ENCODE data around the gene DTD2. TPM values are rescaled to one million over a fixed set of nuclear protein-coding genes. Genes with fewer than 3 reads are reported as not detected.

DTD2 gene
- polyA plus RNA-seq (2013) = 6.9 and 7.2 TPM in 2 replicates

- Histone ChIP-seq H2AK5ac (ENCODE audit: low read length) (no peak within 1 kb of the TSS), H3K4ac (ENCODE audit: low read depth, low read length) (no peak within 1 kb of the TSS), H3K4me2 (ENCODE audit: low read length) (peak within 1 kb of the TSS; percentile 84), H3K79me2 (ENCODE audit: control insufficient read depth, insufficient read depth, low read length, poor library complexity) (peaks cover 4% of the 10 kb centered on the region), H3K9me3 (ENCODE audit: insufficient read depth, low read depth, low read length) (no peaks in the 10 kb centered on the region), H4K8ac (ENCODE audit: low read depth, low read length) (peak within 1 kb of the TSS; percentile 24), H3K4me1 (ENCODE audit: control insufficient read depth in 1 of 2, insufficient read depth in 2 of 2, low read length in 2 of 2) (peaks cover 0 to 2% of the 10 kb centered on the region in 2 experiments), H3K18ac (ENCODE audit: low read length) (peak within 1 kb of the TSS; percentile 74), H3K27me3 (ENCODE audit: insufficient read depth, low read length) (no peaks in the 10 kb centered on the region), H2BK12ac (ENCODE audit: low read length) (no peak within 1 kb of the TSS), H4K91ac (ENCODE audit: low read depth, low read length) (peak within 1 kb of the TSS; percentile 46), H3K4me3 (ENCODE audit: low read depth, low read length) (peak within 1 kb of the TSS; percentile 81), H2BK5ac (ENCODE audit: low read depth, low read length, poor library complexity) (peak within 1 kb of the TSS; percentile 1), H2AFZ (ENCODE audit: insufficient read depth, low read length, poor library complexity) (peak within 1 kb of the TSS; percentile 53), H2BK120ac (ENCODE audit: insufficient read depth, low read length, poor library complexity) (peak within 1 kb of the TSS; percentile 4), H4K12ac (ENCODE audit: low read depth, low read length) (peak within 1 kb of the TSS; percentile 45), H3K23ac (ENCODE audit: low read length) (no peak within 1 kb of the TSS), H3K79me1 (ENCODE audit: low read length) (peaks cover 5% of the 10 kb centered on the region), H3K9ac (ENCODE audit: low read length) (peak within 1 kb of the TSS; percentile 86), H3K14ac (ENCODE audit: low read length) (peak within 1 kb of the TSS; percentile 32), H3K27ac (ENCODE audit: low read depth, low read length) (peak within 1 kb of the TSS; percentile 62), H3K36me3 (ENCODE audit: control insufficient read depth in 1 of 2, insufficient read depth in 2 of 2, low read length in 2 of 2) (peaks cover 2 to 3% of the 10 kb centered on the region in 2 experiments)
- no CpG with 5 or more reads among the region's 70 CpGs for WGBS (ENCODE audit: extremely low coverage, insufficient coverage, insufficient read length)
- peak; percentile 98 for DNase-seq
These were observed at the start of gene DTD2 for GRCh38 chr14:31456841-31457664. Gene DTD2 (minus strand): TSS chr14:31457506. CDS start chr14:31457393, 113 bp downstream.

GRCh38 chr14:31505411-31505810 is 48.1 kb upstream of the DTD2 start:
- H4K91ac ChIP-seq (ENCODE audit: low read depth, low read length) = no peak overlapping the region
- peak in 1 of 2 donors; percentile 69 for DNase-seq
- no peak overlapping the region for H3K18ac ChIP-seq (ENCODE audit: low read length)
- H3K4ac ChIP-seq (ENCODE audit: low read depth, low read length) = no peak overlapping the region
- H4K12ac ChIP-seq (ENCODE audit: low read depth, low read length) = no peak overlapping the region
- no peaks in the 10 kb centered on the region for H3K79me2 ChIP-seq (ENCODE audit: control insufficient read depth, insufficient read depth, low read length, poor library complexity)
- H3K4me2 ChIP-seq (ENCODE audit: low read length) = no peak overlapping the region
- H3K9me3 ChIP-seq (ENCODE audit: insufficient read depth, low read depth, low read length) = no peaks in the 10 kb centered on the region
- H2AFZ ChIP-seq (ENCODE audit: insufficient read depth, low read length, poor library complexity) = no peak overlapping the region
- no peak overlapping the region for H2BK5ac ChIP-seq (ENCODE audit: low read depth, low read length, poor library complexity)
- H3K27ac ChIP-seq (ENCODE audit: low read depth, low read length) = no peak overlapping the region
- H3K27me3 ChIP-seq (ENCODE audit: insufficient read depth, low read length) = no peaks in the 10 kb centered on the region
- no peaks in the 10 kb centered on the region for H3K79me1 ChIP-seq (ENCODE audit: low read length)
- H3K9ac ChIP-seq (ENCODE audit: low read length) = no peak overlapping the region
- H3K14ac ChIP-seq (ENCODE audit: low read length) = no peak overlapping the region
- H3K36me3 ChIP-seq (ENCODE audit: control insufficient read depth in 1 of 2, insufficient read depth in 2 of 2, low read length in 2 of 2) = no peaks in the 10 kb centered on the region
- H3K4me3 ChIP-seq (ENCODE audit: low read depth, low read length) = no peak overlapping the region
- WGBS (ENCODE audit: extremely low coverage, insufficient coverage, insufficient read length) = no CpG with 5 or more reads among the region's 1 CpG
- H3K4me1 ChIP-seq (ENCODE audit: control insufficient read depth in 1 of 2, insufficient read depth in 2 of 2, low read length in 2 of 2) = no peaks in the 10 kb centered on the region
- no peak overlapping the region for H4K8ac ChIP-seq (ENCODE audit: low read depth, low read length)
- no peak overlapping the region for H2BK120ac ChIP-seq (ENCODE audit: insufficient read depth, low read length, poor library complexity)
- no peak overlapping the region for H2AK5ac ChIP-seq (ENCODE audit: low read length)
- H3K23ac ChIP-seq (ENCODE audit: low read length) = no peak overlapping the region
- no peak overlapping the region for H2BK12ac ChIP-seq (ENCODE audit: low read length)

GRCh38 chr14:31501870-31502269 is 44.6 kb upstream of the DTD2 start:
- Histone ChIP-seq H4K12ac (ENCODE audit: low read depth, low read length) (no peak overlapping the region), H3K9ac (ENCODE audit: low read length) (no peak overlapping the region), H4K91ac (ENCODE audit: low read depth, low read length) (no peak overlapping the region), H2BK12ac (ENCODE audit: low read length) (no peak overlapping the region), H3K36me3 (ENCODE audit: control insufficient read depth in 1 of 2, insufficient read depth in 2 of 2, low read length in 2 of 2) (no peaks in the 10 kb centered on the region), H3K4me3 (ENCODE audit: low read depth, low read length) (no peak overlapping the region), H3K4me1 (ENCODE audit: control insufficient read depth in 1 of 2, insufficient read depth in 2 of 2, low read length in 2 of 2) (no peaks in the 10 kb centered on the region), H3K23ac (ENCODE audit: low read length) (peak overlapping the region; percentile 66), H4K8ac (ENCODE audit: low read depth, low read length) (no peak overlapping the region), H3K79me1 (ENCODE audit: low read length) (no peaks in the 10 kb centered on the region), H2AFZ (ENCODE audit: insufficient read depth, low read length, poor library complexity) (no peak overlapping the region), H3K9me3 (ENCODE audit: insufficient read depth, low read depth, low read length) (no peaks in the 10 kb centered on the region), H3K27me3 (ENCODE audit: insufficient read depth, low read length) (no peaks in the 10 kb centered on the region), H2BK5ac (ENCODE audit: low read depth, low read length, poor library complexity) (no peak overlapping the region), H3K18ac (ENCODE audit: low read length) (no peak overlapping the region), H2BK120ac (ENCODE audit: insufficient read depth, low read length, poor library complexity) (no peak overlapping the region), H2AK5ac (ENCODE audit: low read length) (no peak overlapping the region), H3K14ac (ENCODE audit: low read length) (no peak overlapping the region), H3K27ac (ENCODE audit: low read depth, low read length) (no peak overlapping the region), H3K4ac (ENCODE audit: low read depth, low read length) (no peak overlapping the region), H3K4me2 (ENCODE audit: low read length) (no peak overlapping the region), H3K79me2 (ENCODE audit: control insufficient read depth, insufficient read depth, low read length, poor library complexity) (no peaks in the 10 kb centered on the region)
- no CpG with 5 or more reads among the region's 2 CpGs for WGBS (ENCODE audit: extremely low coverage, insufficient coverage, insufficient read length)
- no peak for DNase-seq

- H4K12ac ChIP-seq (ENCODE audit: low read depth, low read length) = no peak overlapping the region
- no CpG with 5 or more reads among the region's 8 CpGs for WGBS (ENCODE audit: extremely low coverage, insufficient coverage, insufficient read length)
- no peaks in the 10 kb centered on the region for H3K36me3 ChIP-seq (ENCODE audit: control insufficient read depth in 1 of 2, insufficient read depth in 2 of 2, low read length in 2 of 2)
- H2BK12ac ChIP-seq (ENCODE audit: low read length) = no peak overlapping the region
- no peaks in the 10 kb centered on the region for H3K79me1 ChIP-seq (ENCODE audit: low read length)
- no peaks in the 10 kb centered on the region for H3K9me3 ChIP-seq (ENCODE audit: insufficient read depth, low read depth, low read length)
- H2AK5ac ChIP-seq (ENCODE audit: low read length) = no peak overlapping the region
- H3K4me2 ChIP-seq (ENCODE audit: low read length) = no peak overlapping the region
- H3K14ac ChIP-seq (ENCODE audit: low read length) = no peak overlapping the region
- H3K4me3 ChIP-seq (ENCODE audit: low read depth, low read length) = no peak overlapping the region
- no peak for DNase-seq
- H2AFZ ChIP-seq (ENCODE audit: insufficient read depth, low read length, poor library complexity) = no peak overlapping the region
- H4K8ac ChIP-seq (ENCODE audit: low read depth, low read length) = no peak overlapping the region
- H3K18ac ChIP-seq (ENCODE audit: low read length) = no peak overlapping the region
- no peak overlapping the region for H4K91ac ChIP-seq (ENCODE audit: low read depth, low read length)
- H3K9ac ChIP-seq (ENCODE audit: low read length) = no peak overlapping the region
- H3K79me2 ChIP-seq (ENCODE audit: control insufficient read depth, insufficient read depth, low read length, poor library complexity) = no peaks in the 10 kb centered on the region
- no peaks in the 10 kb centered on the region for H3K27me3 ChIP-seq (ENCODE audit: insufficient read depth, low read length)
- H3K27ac ChIP-seq (ENCODE audit: low read depth, low read length) = no peak overlapping the region
- no peak overlapping the region for H2BK120ac ChIP-seq (ENCODE audit: insufficient read depth, low read length, poor library complexity)
- H2BK5ac ChIP-seq (ENCODE audit: low read depth, low read length, poor library complexity) = no peak overlapping the region
- no peak overlapping the region for H3K4ac ChIP-seq (ENCODE audit: low read depth, low read length)
- no peak overlapping the region for H3K23ac ChIP-seq (ENCODE audit: low read length)
- peaks cover 0 to 1% of the 10 kb centered on the region in 2 experiments for H3K4me1 ChIP-seq (ENCODE audit: control insufficient read depth in 1 of 2, insufficient read depth in 2 of 2, low read length in 2 of 2)
These were observed 35.6 kb upstream of the DTD2 start for GRCh38 chr14:31492759-31493498.

Measured in trophoblast cell (in vitro differentiated cells and primary cell).